Stimulated activated CD8-positive, alpha-beta memory T cell treated with anti-CD3 and anti-CD28 coated beads, Interleukin-12 subunit alpha, Interleukin-12 subunit beta, amount 100 ng/mL, for 24 hours (primary cell): ENCODE results near the gene CKB.
"Not testable (repeated sequence)": the region's sequence is repeated elsewhere in the genome, so short reads cannot be mapped to it uniquely, and the experiment has no call there.

ENCODE experiments used
- DNase-seq: peaks from one replicate; pipeline ENCODE4 v3.0.0-alpha.2; 2020; ENCODE audit errors: extremely low read depth

Gene CKB

GRCh38 chr14:103526247-103526913 is 3.8 kb upstream of the CKB start:
- no peak for DNase-seq

- not testable (repeated sequence) for DNase-seq
Measured at GRCh38 chr14:103525430-103526246, 3.0 kb upstream of the CKB start.

DNA sequence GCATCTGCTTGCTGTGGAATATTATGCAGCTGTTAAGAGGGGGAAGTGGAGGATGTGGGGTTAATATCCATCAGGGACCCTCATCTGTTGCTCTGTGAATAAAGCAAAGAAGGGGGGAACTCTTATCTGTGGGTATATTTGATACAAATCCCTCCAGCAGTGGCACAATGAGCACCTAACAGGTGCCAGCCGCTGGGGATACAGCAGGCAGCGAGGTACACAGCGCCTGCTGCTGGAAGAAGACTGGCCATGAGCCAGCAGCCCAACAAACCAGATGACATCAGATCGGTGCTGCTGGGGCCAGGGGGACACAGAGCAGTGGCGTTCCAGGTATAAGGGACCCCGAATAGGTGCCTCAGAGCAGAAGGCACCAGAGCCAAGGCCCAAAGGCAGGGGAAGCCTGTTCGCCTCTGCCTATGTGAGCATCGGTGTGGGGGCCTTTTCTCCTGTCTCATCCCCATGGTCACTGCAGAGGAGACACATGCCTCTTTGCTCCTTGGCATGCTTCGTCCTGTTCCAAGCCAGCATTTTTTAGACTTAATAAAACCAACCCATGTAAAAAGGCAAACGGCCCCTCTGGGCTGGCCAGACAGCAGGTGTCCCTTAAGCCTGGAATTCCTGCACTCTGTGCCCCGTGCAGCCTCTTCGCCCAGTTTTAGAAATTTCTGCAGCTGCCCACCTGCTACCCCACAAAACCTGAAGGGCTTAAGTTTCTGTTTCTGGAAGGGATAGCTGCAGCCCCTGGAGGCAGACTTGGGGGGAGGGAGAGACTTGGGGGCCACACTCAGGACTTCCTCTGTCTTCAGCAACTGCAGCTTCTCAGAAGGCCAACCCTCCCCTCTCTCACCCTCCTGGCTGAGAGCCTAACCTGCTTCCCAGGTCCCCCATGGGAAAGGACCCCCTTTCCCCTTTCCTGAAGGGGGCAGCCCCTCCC is 1.6 kb upstream of the CKB start:
- no peak for DNase-seq

DNA sequence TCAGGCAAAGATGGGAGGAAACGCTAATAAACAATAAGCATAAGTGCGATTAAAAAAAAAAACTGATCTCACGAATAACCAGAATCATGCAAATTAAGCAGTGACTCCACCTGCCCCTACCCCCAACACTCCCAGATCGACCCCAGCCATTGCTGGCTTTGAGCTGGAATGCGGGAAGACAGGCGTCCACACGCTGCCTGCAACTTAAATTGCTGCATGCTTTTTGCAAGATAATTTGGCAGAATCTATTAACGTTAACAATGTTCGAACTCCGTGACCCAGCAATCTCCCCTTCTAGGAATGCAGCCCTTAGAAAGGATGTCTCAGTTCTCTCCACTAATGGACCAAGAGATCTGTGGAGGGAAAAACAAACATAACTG is 935 bp upstream of the CKB start:
- no peak for DNase-seq

DNA sequence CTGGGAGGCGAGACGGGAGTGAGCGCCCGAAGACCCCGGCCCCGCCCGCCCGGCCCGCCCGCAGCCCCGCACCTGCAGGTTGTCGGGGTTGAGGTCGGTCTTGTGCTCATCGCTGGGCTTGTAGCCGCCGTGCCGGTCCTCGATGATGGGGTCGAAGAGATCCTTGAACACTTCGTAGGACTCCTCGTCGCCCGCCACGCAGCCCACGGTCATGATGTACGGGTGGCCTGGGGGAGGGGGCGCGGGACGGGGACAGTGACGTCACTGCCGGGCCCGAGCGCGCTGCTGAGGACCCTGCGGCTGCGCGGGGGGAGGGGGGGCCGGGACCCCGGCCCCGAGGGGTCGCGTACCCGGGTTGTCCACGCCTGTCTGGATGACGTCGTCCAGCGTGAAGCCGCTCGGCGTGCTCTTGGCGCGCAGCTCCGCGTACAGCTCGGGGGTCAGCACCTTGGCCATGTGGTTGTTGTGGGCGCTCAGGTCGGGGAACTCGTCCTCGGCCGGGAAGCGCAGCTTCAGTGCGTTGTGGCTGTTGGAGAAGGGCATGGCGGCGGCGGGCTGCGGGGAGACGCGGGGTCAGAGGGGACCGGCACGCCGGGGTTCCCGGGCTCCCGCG is 573 bp downstream of the CKB start:
- DNase-seq = no peak

- DNase-seq = no peak
Measured at GRCh38 chr14:103521438-103521950, 1.1 kb downstream of the CKB start.

- no peak for DNase-seq
Measured at GRCh38 chr14:103520657-103521437, 1.8 kb downstream of the CKB start.

GRCh38 chr14:103520269-103520656 is 2.4 kb downstream of the CKB start:
- no peak for DNase-seq

- DNase-seq = no peak
Measured at GRCh38 chr14:103519837-103520212, 2.8 kb downstream of the CKB start.

DNA sequence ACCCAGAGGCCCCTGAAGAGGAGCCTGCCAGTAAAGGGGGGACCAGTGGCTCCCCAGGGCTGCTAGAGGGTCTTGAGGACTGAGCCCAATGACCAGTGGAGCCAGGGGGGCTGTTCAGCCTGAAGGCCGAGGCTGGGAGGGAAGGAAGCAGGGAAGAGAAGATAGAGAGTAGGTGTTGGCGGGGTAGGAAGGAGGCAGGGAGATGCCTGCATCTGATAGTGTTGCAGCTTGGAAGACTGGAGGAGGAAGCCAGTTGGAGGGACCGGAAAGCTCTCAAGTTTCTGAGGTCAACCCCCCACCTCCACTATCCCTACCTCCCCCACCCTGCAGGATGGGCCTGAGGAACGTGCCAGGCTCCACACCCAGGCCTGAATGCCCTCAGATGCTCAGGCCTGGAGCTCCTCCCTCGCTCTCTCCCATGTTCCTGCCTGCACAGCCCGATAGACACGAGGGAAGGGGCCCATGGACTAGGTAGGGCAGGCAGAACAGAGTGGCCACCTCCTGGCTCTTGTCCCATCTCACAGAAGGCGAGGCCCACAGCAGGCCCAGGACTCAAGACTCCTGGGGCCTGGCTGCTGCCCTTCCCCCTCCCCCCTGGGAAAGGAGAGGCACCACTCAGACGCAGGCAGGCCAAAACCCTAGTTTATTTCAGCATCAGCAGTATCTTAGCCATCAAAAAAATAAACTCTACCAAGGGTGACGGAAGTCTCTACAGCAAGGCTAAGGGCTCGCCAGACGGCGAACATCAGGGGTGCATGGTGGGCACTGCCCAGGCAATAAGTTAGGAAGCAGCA is 3.4 kb downstream of the CKB start:
- no peak for DNase-seq

DNA sequence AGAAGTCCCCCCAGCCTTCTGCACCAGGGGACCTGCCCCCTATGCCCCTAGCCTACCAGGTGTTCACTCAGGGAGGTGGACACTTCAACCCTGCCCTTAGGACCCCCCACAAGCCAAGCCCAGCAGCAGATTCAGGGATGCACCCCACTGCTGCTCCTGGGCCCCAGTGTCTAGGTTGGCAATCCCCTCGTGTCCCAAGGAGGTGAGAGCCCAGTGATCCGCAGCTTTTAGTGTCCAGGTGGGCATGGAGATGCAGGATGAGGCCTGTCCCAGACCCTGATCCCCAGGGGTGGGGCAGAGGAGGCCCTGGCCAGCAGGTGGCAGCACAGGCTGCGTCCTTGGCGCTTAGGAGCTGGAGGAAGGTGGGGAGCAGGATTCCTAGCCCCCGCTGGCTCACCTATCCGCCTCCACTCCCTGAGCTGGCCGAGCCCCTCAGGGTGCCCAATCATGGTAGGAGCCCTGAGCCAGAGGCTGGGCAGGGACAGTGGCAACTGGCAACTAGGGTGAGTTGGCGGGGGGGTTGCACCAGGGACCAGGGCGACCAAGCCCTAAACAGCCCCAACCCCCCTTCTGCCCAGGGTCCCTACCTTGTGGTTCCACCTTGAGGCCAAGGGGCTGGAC is 4.1 kb downstream of the CKB start:
- no peak for DNase-seq

GRCh38 chr14:103517721-103518421 is 4.8 kb downstream of the CKB start:
- DNase-seq = no peak

- DNase-seq = no peak
Measured at GRCh38 chr14:103517174-103517566, 5.5 kb downstream of the CKB start.

GRCh38 chr14:103516426-103517173 is 6.0 kb downstream of the CKB start:
- DNase-seq = no peak

- DNase-seq = no peak
Measured at GRCh38 chr14:103514596-103515421, 7.8 kb downstream of the CKB start.

- DNase-seq = no peak
Measured at GRCh38 chr14:103512701-103513611, 9.7 kb downstream of the CKB start.
